GM21390 (cell line): ENCODE data around the gene SLC25A1.
"Not testable (repeated sequence)": the region's sequence is repeated elsewhere in the genome, so short reads cannot be mapped to it uniquely, and the experiment has no call there.

Experiments used
- ATAC-seq: cut with Tn5 transposase; IDR thresholded peaks from one replicate; pipeline ENCODE4 v1.9.1; 2021; ENCODE audit not compliant: unreplicated experiment

Gene SLC25A1

DNA sequence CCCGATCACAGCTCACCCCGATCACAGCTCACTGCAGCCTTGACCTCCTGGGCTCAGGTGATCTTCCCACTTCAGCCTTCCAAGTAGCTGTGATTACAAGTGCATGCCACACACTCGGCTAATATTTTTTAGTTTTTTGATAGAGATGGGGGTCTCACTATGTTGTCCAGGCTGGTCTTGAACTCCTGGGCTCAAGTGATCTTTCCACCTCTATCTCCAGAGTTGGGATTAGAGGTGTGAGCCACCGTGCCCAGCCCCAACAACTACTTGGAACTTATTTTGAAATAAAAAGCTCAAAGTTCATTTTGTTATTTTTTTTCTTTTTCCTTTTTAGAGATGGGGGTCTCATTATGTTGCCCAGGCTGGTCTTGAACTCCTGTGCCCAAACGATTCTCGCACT lies 27.8 kb upstream of the SLC25A1 start:
- no peak for ATAC-seq

GRCh38 chr22:19204640-19205039 lies 26.1 kb upstream of the SLC25A1 start:
- no peak for ATAC-seq

GRCh38 chr22:19203834-19204233 lies 25.3 kb upstream of the SLC25A1 start:
- ATAC-seq, result no peak

DNA sequence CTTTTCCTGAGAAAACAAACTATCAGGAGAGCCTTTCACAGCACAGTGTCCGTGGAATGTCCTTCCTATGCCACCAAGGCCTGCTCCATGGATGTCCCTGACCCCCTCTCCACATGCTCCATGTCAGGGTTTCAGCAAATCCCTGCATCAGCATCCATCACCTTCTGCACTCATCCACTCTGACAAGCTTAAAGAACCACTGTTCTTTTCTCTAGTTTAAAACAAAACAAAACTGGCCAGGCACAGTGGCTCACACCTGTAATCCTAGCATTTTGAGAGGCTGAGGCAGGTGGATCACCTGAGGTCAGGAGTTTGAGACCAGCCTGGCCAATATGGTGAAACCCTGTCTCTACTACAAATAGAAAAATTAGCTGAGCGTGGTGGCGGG lies 24.3 kb upstream of the SLC25A1 start:
- not testable (repeated sequence) for ATAC-seq

- no peak for ATAC-seq
These were observed 23.6 kb upstream of the SLC25A1 start for GRCh38 chr22:19201869-19202798.

DNA sequence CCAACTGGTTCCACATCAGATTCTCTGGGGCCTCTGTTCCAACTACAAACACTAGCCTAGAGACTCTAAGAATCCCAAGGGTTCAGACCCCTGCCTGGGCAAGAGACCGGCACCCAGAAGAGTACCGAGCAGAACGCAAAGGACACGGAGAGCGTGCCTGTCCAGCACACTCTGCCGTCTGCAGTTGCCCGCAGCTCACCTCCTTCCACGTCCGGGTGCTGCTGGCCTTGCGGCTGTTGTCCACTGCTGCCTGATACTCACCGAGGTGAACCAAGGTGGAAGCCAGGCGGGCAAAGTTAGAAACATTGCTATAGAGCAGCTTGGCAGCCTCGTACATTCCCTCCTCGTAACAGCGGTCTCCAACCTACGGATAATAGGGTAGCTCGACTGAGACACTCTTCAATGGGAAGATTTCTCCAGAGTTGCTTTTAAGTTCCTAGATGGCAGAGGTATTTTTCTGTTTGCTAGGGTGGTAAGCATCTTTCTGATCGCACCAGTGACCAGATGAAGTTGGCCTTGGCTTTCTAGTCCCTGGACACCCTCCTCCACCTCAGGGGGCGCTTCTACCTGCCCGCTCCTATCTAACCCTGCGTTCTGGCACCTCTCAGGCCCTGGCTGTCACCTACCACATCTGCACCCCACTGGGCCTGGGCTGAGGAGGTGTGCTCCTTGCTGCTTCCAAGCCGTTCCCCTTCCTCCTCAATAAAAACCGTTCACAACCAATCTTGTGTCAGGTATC lies 22.8 kb upstream of the SLC25A1 start:
- no peak for ATAC-seq

GRCh38 chr22:19199479-19199878 lies 20.9 kb upstream of the SLC25A1 start:
- no peak for ATAC-seq

DNA sequence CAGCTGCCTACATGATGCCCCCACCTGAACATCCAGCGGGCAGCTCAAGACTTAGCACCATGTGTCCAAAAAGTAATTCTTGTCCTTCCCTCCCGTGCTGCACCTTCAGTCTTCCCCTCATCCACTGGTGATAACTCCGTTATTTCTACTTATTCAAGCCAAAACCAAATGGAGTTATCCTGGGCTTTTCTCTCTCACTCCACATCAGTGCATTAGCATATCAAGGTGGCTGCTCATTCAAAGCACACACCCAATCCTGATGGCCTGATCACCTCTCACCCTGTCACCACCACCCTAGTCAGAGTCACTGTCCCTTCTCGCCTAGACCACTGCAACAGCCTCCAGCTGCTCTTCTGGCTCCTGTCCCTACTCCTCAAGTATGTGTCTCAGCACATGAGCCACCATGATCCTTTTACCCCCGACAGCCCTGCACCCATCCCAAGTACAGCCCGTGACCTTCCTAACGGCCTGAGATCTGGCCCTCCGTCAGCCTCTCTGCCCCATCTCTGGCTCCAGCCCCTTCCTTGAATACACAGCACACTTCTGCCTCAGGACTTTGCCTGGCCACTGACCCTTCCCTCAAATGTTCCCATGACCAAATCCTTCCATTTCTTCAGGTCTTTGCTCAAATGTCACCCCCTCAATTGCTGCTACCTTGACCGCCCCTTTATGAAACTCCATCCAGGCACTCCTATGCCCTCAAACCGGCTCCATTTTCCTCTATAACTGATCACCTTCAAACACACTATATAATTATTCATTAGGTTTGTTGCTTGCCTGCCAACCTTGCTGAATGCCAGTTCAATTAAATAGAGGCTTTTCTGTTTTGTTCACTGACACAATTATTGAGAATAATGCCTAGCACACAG lies 19.7 kb upstream of the SLC25A1 start:
- ATAC-seq, result no peak

DNA sequence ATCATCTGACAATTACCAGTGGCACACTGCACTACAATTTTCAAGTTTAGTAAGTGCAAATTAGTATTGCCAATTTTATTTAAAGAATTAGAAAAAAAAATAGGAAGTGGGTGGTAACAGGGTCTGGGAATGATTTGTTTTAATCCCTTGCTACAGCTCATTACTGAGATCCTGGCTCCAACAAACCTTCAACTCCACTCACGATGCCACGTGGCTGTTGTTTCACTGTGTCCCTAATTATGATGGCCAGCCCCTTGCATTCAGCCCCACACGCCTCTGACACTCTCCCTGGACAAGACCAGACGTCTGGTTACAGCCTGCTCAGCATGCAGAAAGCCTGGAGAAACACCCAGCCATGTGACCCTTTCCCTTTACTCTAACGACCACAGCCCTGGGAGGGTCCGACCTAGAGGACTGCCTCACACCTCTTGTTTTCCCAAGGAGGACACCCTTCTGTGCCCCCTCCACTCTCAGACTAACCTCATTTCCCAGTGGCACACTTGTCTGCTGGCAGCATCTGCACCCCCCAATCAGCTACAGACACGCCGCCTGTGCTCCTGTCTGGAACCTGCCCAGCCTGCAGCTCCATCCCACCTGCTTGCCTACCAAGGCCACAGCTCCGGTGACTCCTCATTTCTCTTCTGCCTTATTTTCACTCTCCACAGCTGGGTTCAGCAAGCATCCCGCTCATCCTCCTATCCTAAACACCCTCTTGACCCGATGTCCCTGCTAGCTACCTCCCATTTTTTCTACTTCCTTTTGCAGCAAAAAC lies 18.5 kb upstream of the SLC25A1 start:
- no peak for ATAC-seq

DNA sequence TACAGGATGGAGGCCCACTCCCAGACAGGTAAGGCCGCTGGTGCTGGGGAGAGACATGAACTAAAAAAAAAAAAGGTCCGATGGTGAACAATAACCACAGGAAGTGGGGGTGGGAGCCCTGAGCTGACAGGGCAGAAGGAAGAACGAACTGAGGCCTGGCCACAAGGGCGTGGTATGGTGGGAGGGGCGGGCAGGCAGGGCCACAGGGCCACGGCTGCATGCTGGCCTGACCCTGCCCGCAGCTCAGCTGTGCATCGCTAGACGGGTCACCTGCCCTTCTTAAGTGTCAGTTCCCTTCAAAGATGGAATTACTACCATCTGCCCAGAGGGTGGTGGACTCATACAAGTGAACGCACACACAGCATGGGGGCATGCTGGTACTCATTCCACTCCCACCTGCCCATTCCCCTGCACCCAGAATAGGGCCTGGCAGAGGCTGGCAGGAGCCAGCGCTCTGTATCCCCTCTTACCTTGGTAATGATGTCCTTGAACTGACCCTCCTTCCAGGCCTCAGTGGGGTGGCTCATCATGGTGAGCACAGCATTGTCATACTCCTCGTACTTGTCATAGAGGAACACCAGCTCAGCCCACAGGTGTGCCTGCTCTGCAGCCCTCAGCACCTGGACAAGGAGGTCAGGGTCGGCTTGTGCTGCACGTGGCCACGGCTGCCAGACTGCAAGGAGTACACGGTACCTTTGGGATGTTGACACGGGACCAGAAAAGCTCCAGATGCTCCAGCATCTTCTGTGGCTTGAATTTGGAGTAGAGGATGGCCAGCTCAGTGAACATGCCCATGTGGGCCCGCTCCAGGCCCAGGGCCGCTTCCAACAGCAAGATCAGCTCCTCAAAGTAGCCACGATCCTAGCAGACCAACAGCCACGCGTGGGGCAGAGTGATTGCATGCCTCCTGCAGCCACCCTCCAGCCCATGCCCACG lies 17.5 kb upstream of the SLC25A1 start:
- ATAC-seq, result no peak

DNA sequence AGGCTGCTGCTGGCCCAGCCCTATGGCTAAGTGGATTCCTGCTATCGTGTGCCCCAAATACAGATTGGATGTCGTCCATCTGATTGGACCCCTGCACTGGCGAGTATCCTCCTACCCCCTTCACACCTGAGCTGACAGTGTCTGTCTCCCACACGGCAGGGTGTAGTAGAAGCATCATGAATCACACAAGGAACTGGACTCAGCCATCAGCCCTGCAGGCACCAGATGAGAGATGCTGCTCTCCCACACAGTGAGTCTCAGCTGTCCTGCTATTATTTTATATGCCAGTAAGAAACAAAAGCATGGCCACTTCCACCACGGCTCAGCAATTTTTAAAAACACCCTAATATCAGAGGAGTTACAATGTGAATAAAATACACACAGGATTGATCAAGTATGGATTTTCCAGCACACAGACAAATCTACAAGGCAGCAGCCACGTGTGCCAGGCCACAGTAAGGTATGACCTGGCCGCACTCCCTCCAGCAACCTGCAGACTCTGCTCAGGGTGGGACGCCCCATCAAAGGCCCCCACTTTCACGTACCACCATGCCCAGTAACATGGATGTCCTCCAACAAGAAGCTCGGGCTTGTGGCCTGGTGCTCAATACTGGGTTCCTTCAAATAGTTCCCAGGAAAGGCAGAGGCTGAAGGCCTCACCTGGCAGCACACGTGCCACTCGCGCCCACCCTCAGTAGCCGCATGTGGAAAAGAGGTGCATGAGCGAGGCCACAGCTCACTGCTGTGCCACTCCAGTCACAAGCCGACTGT lies 16.4 kb upstream of the SLC25A1 start:
- no peak for ATAC-seq

- no peak for ATAC-seq
These were observed 15.3 kb upstream of the SLC25A1 start for GRCh38 chr22:19193879-19194278.

GRCh38 chr22:19187716-19188563 lies 9.4 kb upstream of the SLC25A1 start:
- no peak for ATAC-seq

DNA sequence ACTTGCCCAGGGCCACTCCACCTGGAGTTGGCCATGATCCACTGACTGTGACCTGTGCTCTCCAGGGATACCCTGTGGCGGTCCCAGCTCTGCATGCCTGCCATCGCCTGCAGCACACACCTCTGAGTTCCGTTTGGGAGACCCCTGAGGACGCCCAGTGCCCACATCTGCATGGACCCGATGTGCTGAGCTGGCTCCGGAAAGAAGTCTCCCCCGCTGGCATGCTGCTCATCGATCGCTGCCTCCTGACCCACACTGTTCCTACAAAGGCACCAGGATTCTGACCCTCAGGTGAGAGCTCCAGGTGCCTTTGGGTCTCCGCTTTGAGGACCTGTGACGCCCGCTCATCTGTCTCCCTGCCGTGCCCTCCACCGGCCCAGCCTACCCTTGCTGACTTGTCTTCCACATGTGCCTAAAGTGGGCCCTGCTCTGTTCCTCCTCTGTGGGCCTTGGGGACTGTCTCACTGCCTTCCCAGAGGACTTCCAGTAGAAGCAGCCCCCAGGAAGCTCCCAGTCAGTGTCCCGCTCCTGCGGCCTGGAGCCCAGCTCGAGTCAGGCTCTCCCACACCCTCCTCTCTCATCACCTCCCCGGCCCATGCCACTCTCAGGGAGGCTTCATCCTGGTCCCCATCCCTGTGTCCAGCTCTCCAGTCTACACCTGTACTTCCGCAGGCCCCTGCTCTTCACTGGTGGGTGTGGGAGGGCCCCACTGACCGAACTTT lies 5.9 kb upstream of the SLC25A1 start:
- ATAC-seq, result no peak

- ATAC-seq, result no peak
These were observed 4.7 kb upstream of the SLC25A1 start for GRCh38 chr22:19183216-19183615.

- no peak for ATAC-seq
These were observed 4.1 kb upstream of the SLC25A1 start for GRCh38 chr22:19182472-19183157.
